KOPT-K1 (cell line): ENCODE data around the gene SLC35B1.
"Not testable (repeated sequence)": the region's sequence is repeated elsewhere in the genome, so short reads cannot be mapped to it uniquely, and the experiment has no call there.

Experiments used
- H3K27ac ChIP-seq: fragments of 200-600 bp; sonication (generic); 2 replicates; pipeline ENCODE4 v1.5.1; 2016; ENCODE audit warnings: antibody characterized with exemption, mild to moderate bottlenecking, low read depth, low read length; ENCODE audit not compliant: poor library complexity, severe bottlenecking
- H3K36me3 ChIP-seq: fragments of 200-600 bp; sonication (generic); 2 replicates; pipeline ENCODE4 v1.5.1; 2017; ENCODE audit warnings: antibody characterized with exemption, mild to moderate bottlenecking, low read length, moderate library complexity; ENCODE audit not compliant: insufficient read depth
- H3K9me3 ChIP-seq: fragments of 200-600 bp; sonication (generic); 2 replicates; pipeline ENCODE4 v1.5.1; 2017; ENCODE audit warnings: antibody characterized with exemption, low read length, mild to moderate bottlenecking; ENCODE audit not compliant: insufficient read depth, poor library complexity, severe bottlenecking

SLC35B1 gene

DNA sequence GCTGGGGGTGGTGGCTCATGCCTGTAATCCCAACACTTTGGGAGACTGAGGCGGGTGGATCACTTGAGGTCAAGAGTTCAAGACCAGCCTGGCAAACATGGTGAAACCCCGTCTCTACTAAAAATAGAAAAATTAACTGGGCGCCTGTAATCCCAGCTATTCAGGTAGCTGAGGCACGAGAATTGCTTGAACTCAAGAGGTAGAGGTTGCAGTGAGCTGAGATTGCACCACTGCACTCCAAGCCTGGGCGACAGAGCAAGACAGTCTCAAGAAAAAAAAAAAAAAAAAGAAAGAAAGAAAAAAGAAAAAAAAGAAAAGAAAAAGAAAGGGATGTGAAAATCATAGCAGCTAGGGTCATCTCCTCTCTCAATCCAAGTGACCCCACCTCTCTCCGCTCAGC lies 16.8 kb upstream of the SLC35B1 start:
- not testable (repeated sequence) for H3K9me3 ChIP-seq, H3K27ac ChIP-seq
- peaks cover 93% of the 10 kb centered on the region for H3K36me3 ChIP-seq

- Histone ChIP-seq H3K27ac (peak overlapping the region; percentile 35), H3K36me3 (peaks cover 97% of the 10 kb centered on the region), H3K9me3 (no peaks in the 10 kb centered on the region)
These were observed 15.7 kb upstream of the SLC35B1 start for GRCh38 chr17:49723423-49723822.

DNA sequence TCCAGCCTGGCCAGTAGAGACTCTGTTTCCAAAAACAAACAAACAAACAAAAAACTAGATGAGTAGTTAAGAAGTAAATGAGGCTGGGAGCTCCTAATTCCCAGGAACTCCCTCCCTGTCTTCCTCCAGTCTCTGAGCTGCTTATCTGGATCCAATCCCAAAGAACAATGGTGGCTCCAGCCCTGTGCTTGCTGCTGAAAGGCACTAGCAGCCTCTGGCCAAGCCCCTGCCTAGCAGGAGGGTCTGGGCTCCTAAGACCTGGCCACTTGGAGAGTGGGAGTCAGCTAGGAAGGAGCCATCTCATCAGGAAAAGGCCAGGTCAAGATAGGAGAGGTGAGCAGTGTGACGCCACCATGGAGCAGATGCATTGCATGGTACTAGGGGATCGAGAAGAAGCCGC lies 14.3 kb upstream of the SLC35B1 start:
- H3K9me3 ChIP-seq, result no peaks in the 10 kb centered on the region
- peaks cover 97% of the 10 kb centered on the region for H3K36me3 ChIP-seq
- H3K27ac ChIP-seq, result no peak overlapping the region

DNA sequence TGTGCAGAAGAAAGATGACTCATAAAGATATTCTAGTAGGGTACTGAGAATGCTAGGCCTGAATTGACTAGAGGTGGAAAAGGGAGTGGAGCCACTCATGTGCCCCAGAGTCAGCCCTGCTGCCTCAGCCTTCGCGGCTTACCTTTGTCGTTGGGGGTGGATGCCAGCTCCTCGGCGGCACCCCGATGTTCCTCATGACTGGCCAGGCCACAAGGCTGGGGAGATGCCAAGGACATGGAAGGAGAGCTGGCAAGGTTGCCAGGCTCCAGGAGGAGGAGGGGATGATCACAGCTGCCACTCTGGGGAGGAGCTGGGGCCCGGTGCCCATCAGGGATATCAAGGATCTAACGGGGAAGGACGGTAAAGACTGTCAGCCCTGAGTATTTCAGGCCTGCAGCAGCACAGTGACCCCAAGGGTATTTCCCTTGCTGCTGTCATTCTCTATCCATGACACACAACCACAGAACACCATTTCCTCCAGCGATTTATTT lies 9.7 kb upstream of the SLC35B1 start:
- H3K9me3 ChIP-seq, result no peaks in the 10 kb centered on the region

GRCh38 chr17:49716668-49717364 lies 9.1 kb upstream of the SLC35B1 start:
- no peaks in the 10 kb centered on the region for H3K9me3 ChIP-seq
- H3K27ac ChIP-seq, result no peak overlapping the region
- peaks cover 98% of the 10 kb centered on the region for H3K36me3 ChIP-seq

More for the DNA sequence above, 9.7 kb upstream of the SLC35B1 start:
- Histone ChIP-seq H3K36me3 (peaks cover 98% of the 10 kb centered on the region), H3K27ac (no peak overlapping the region)

DNA sequence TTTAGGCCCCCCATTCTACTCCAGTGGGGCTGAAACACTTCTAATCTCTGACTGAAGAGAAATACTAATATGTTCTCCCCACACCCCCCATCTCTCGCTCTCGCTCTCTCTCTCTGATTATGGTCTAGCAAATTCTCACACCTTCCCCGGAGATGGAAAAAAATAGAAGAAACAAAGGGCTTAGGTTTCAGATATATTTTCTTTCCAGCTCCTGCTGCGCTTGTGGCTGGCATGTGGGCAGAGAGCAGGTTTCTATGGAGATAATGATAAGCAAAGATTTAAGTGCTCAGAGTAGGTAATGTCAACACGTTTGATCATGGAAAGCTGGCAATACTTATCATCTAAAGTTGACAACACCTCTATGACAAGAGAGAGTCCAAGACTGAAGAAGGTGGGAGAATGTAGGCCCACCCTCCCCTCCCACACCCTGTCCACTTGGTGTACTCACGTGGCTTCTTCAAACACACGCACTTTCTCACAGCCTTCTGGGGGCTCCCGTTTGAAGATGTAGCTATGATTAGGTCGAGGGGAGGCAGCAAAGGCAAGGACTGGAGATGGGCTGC lies 8.0 kb upstream of the SLC35B1 start:
- Histone ChIP-seq H3K36me3 (peaks cover 98% of the 10 kb centered on the region), H3K27ac (no peak overlapping the region), H3K9me3 (no peaks in the 10 kb centered on the region)

DNA sequence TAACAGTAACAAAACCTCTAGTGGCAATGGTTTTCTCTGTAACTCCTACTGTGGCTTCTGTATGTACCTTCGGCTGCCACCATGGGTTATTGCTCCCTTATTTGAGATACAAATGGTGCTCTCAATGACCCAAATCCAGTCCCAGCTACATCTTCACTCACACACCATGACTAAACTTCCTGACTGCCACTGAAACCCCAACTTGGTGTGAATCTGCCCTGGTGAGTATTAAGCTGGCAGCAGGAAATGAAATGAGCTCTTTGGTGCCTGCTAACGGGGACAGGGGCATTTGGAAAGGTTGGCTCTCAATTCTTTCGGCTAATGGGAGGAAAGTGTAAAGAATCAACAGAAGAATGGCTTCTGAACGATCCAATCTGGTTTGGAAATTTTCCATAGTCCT lies 7.5 kb upstream of the SLC35B1 start:
- H3K9me3 ChIP-seq, result no peaks in the 10 kb centered on the region
- peaks cover 98% of the 10 kb centered on the region for H3K36me3 ChIP-seq
- no peak overlapping the region for H3K27ac ChIP-seq

DNA sequence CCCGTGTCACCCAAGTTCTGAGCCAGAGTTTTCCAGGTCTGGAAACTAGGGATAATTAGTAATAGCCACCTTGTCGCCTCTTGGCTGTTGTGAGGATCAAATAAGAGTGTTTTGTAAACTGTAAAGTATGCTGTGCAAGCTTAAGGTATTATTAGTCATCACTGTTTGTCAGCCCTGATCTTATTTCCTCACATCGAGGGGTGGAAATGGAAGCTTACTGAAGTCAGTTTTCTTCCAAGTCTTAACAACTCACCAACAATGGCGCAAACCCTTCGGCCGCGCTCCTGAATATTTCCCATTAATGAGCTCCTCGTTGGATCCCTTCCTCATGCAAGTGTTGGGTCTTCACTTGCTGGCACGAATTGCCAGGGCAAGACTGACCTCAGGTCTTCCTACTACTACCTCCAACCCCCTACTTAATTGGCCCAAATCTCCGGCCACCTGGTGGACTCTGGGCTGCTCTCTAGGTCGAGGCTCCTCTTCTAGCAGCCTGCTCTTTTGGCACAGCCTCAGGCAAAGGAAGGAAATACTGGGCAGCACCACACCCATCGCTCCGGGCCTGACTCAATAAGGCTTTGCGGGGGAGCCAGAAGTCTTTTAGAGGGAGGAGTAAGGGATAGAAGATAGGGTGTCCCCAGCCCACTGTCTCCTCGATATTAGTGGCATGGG lies 885 bp upstream of the SLC35B1 start:
- peaks cover 68% of the 10 kb centered on the region for H3K36me3 ChIP-seq
- H3K27ac ChIP-seq, result peak overlapping the region; percentile 87
- H3K9me3 ChIP-seq, result no peaks in the 10 kb centered on the region

GRCh38 chr17:49707246-49707607 lies 537 bp downstream of the SLC35B1 start:
- Histone ChIP-seq H3K27ac (peak overlapping the region; percentile 87), H3K36me3 (peaks cover 70% of the 10 kb centered on the region), H3K9me3 (no peaks in the 10 kb centered on the region)

- H3K9me3 ChIP-seq, result no peaks in the 10 kb centered on the region
- peaks cover 70% of the 10 kb centered on the region for H3K36me3 ChIP-seq
- H3K27ac ChIP-seq, result no peak overlapping the region
These were observed 2.5 kb downstream of the SLC35B1 start for GRCh38 chr17:49705254-49705653.

DNA sequence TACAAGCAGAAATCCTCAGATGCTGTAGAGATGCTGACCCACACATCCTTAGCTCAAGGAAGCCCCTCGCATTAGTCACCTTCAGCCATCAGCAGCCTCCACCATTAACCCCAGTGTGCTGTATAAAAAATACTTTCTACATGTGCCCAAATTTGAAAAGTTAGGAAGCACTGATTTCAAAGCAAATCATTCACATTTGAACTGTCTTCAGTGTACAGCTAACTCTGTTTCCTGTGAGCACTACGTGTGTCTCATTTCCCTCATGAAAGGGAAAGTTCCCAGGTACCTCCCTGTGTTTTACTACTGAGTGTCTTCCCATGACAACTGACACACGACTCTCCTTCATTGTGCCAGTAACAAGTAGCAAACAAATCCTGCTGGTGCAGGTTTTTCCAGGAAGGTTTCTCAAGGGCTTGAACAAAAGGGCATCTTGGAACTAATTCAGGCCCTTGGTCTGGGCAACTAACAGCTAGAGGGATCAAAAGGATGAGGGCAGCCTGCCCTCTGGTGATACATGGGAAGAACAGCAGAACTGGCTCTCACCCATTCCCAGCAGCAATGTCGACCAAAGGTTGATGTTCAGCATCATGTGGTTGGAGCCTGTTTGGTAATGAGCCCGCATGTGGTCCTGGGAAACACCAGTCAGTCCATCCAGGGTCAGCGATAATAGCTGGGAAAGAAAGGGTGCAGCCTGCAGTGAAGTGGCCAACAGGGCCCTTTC lies 4.0 kb downstream of the SLC35B1 start:
- Histone ChIP-seq H3K27ac (no peak overlapping the region), H3K36me3 (peaks cover 69% of the 10 kb centered on the region)

DNA sequence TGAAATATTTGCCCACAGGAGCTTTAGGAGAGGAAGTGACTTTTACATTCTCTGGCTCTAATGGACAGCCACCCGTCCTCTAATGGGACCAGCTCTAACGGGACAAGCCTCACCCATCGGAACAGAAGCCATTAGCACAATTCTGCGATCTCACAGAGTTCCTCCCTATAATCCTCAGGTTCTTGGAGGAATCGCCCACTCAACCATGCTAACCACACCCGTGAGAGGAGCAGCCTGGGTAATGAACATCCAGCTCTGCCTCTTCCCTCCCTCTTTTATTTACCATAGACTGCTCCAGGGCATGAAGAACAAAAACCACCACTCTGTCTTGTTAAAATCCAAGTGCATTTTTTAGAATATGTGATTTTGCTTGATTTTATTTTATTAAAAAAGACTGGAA lies 6.8 kb downstream of the SLC35B1 start:
- H3K36me3 ChIP-seq, result peaks cover 68% of the 10 kb centered on the region
- H3K27ac ChIP-seq, result no peak overlapping the region
- H3K9me3 ChIP-seq, result no peaks in the 10 kb centered on the region

More for the DNA sequence above, 4.0 kb downstream of the SLC35B1 start:
- no peaks in the 10 kb centered on the region for H3K9me3 ChIP-seq

DNA sequence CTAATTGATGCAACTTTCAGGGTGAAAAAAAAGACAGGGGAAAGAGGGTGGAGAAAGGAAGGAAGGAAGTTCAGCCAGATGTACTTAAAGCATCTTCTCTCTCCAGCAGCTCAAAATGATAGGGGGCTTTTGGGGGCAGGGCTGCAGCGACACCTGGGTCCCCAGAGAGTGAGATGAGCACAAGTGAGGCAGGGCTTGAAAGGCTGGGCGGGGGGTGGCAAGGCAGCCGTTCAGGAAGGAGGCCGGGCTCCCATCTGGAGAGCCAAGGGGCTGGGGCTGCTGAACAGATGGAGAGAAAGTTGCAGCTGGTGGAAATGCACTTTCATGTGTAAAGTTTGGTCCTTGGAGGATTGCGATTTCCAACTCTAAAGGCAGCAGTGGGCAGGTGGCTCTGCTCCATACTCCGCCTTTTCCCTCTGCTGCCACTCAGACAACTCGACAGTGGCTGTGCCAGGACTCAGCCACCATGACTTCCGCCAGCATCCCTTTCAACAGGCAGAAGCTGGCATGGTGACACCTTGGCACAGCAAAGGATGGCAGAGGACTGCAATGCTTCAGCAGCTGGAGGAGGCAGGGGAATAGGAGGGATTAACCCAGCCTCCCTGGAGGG lies 7.7 kb downstream of the SLC35B1 start:
- H3K27ac ChIP-seq, result no peak overlapping the region
- no peaks in the 10 kb centered on the region for H3K9me3 ChIP-seq
- peaks cover 59% of the 10 kb centered on the region for H3K36me3 ChIP-seq

GRCh38 chr17:49698005-49698404 lies 9.8 kb downstream of the SLC35B1 start:
- Histone ChIP-seq H3K27ac (no peak overlapping the region), H3K36me3 (peaks cover 38% of the 10 kb centered on the region), H3K9me3 (no peaks in the 10 kb centered on the region)
